Activated CD8-positive, alpha-beta T cell treated with anti-CD3 and anti-CD28 coated beads for 36 hours (primary cell): ENCODE results near the gene LSP1. TPM values are rescaled to one million over a fixed set of nuclear protein-coding genes. Genes with fewer than 3 reads are reported as not detected.

Experiments used
- ATAC-seq: fragments of 200-7000 bp; cut with Tn5 transposase; one replicate; pipeline ENCODE4 v1.10.0; 2021; ENCODE audit warnings: mild to moderate bottlenecking, moderate library complexity
- CTCF ChIA-PET: fragments of 350-600 bp; sonication (Branson Sonifier 250); formaldehyde crosslinking; loops from one replicate; lab custom pipeline; 2021; ENCODE audit warnings: antibody characterized with exemption; lab: Charles Lee
- POLR2A ChIA-PET: fragments of 350-600 bp; sonication (Branson Sonifier 250); formaldehyde crosslinking; loops from one replicate; lab custom pipeline; 2021; ENCODE audit warnings: antibody characterized with exemption; lab: Charles Lee
- DNase-seq: peaks from one replicate; pipeline ENCODE4 v3.0.0-alpha.2; 2020
- H3K27ac Mint-ChIP-seq: one replicate; pipeline ENCODE4 v1.8.0; 2021; ENCODE audit warnings: mild to moderate bottlenecking, mixed read lengths
- H3K27me3 Mint-ChIP-seq: one replicate; pipeline ENCODE4 v1.8.0; 2021; ENCODE audit warnings: mixed read lengths
- H3K36me3 Mint-ChIP-seq: one replicate; pipeline ENCODE4 v1.8.0; 2021; ENCODE audit warnings: low read depth, mixed read lengths
- H3K4me1 Mint-ChIP-seq: one replicate; pipeline ENCODE4 v1.8.0; 2021; ENCODE audit warnings: low read depth, mixed read lengths
- H3K4me3 Mint-ChIP-seq: one replicate; pipeline ENCODE4 v1.8.0; 2021; ENCODE audit warnings: mild to moderate bottlenecking, moderate library complexity, mixed read lengths
- H3K9me3 Mint-ChIP-seq: one replicate; pipeline ENCODE4 v1.8.0; 2021; ENCODE audit warnings: mixed read lengths
- CTCF ChIP-seq: fragments of 200-600 bp; IDR thresholded peaks from one replicate; pipeline ENCODE4 v1.8.0; 2022; ENCODE audit warnings: antibody characterized with exemption, mild to moderate bottlenecking
- intact Hi-C: fragments of 100-400 bp; cut with micrococcal nuclease; formaldehyde crosslinking; loops from one replicate; pipeline ENCODE4 v1.10.0; 2022
- total RNA-seq, 2 experiments: library from RNA; stranded (reverse); gene quantifications; one replicate each; pipeline ENCODE4 v1.2.3, GENCODE V29; 2021

Gene LSP1
- total RNA-seq, 2 experiments from 2014 or later, result 247 to 251 TPM

GRCh38 chr11:1925373-1926155 lies 72.7 kb downstream of the LSP1 start:
- no peak for TF ChIP-seq CTCF
- peaks cover 2% of the 10 kb centered on the region for H3K4me1 Mint-ChIP-seq
- H3K27ac Mint-ChIP-seq, result no peak overlapping the region
- no peak overlapping the region for H3K4me3 Mint-ChIP-seq
- DNase-seq (no peak), ATAC-seq (no peak)
- ChIA-PET POLR2A (no interaction called here), CTCF (no interaction called here)
- intact Hi-C loops, result no loop called here
- H3K27me3 Mint-ChIP-seq, result no peaks in the 10 kb centered on the region
- H3K9me3 Mint-ChIP-seq, result no peaks in the 10 kb centered on the region
- H3K36me3 Mint-ChIP-seq, result no peaks in the 10 kb centered on the region

- ATAC-seq, result no peak
- intact Hi-C loops, result no loop called here
- no peak for TF ChIP-seq CTCF
- H3K27me3 Mint-ChIP-seq, result no peaks in the 10 kb centered on the region
- POLR2A ChIA-PET, result no interaction called here
- CTCF ChIA-PET, result no interaction called here
- H3K27ac Mint-ChIP-seq, result no peak overlapping the region
- H3K9me3 Mint-ChIP-seq, result no peaks in the 10 kb centered on the region
- H3K36me3 Mint-ChIP-seq, result no peaks in the 10 kb centered on the region
- H3K4me1 Mint-ChIP-seq, result peaks cover 2% of the 10 kb centered on the region
- no peak overlapping the region for H3K4me3 Mint-ChIP-seq
- DNase-seq, result no peak
Measured at GRCh38 chr11:1926156-1927025, 73.5 kb downstream of the LSP1 start.

- ATAC-seq (no peak), DNase-seq (no peak)
- no peak for TF ChIP-seq CTCF
- peaks cover 2% of the 10 kb centered on the region for H3K4me1 Mint-ChIP-seq
- ChIA-PET POLR2A (no interaction called here), CTCF (no interaction called here)
- H3K4me3 Mint-ChIP-seq, result no peak overlapping the region
- H3K27me3 Mint-ChIP-seq, result no peaks in the 10 kb centered on the region
- no peaks in the 10 kb centered on the region for H3K36me3 Mint-ChIP-seq
- no peaks in the 10 kb centered on the region for H3K9me3 Mint-ChIP-seq
- intact Hi-C loops, result no loop called here
- H3K27ac Mint-ChIP-seq, result no peak overlapping the region
Measured at GRCh38 chr11:1927026-1927847, 74.4 kb downstream of the LSP1 start.

DNA sequence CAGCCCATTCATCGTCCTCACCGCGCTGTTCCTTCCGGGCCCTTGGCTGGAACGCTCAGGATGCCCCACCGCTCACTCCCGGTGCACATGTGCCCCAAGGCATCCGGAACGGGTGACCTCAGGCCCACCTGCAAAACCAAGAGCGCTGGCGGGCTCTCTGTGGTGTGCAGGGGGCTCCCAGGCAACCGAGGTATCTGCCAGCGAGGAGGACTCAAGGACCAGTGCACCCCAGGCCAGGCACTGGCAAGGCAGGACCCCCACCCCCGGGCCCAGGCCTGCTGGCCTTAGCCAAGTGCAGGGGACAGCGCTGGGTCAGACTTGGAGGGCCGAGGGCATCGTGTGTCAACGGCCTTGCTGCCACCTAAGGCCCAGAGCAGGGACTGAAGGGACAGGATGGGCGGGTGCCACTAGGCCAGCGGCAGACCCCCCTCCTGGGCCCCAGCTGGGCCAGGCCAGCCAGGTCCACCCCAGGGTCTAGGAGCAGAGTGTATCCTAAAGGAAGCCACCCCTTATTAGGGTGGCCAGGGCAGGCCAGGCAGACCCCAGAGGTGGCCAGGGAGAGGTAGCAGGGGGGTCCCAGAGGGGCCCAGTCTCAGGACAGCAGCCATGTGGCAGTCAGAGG lies 75.1 kb downstream of the LSP1 start:
- Mint-ChIP-seq H3K36me3 (no peaks in the 10 kb centered on the region), H3K9me3 (no peaks in the 10 kb centered on the region), H3K4me1 (peaks cover 2% of the 10 kb centered on the region), H3K4me3 (no peak overlapping the region), H3K27ac (no peak overlapping the region), H3K27me3 (no peaks in the 10 kb centered on the region)
- intact Hi-C loops, result no loop called here
- ChIA-PET CTCF (interaction anchor here (2.0 kb wide), 1 partner anchor 46 kb away, joined by 5 read pairs; no protein-coding TSS in a partner anchor), POLR2A (no interaction called here)
- DNase-seq, result no peak
- no peak for ATAC-seq
- no peak for TF ChIP-seq CTCF
